Lung (tissue), 12 donors: ENCODE measurements around the gene PCDH9. TPM values are rescaled to one million over a fixed set of nuclear protein-coding genes. Genes with fewer than 3 reads are reported as not detected.

Experiments
- ATAC-seq: fragments of 200-7000 bp; cut with Tn5 transposase; one replicate; pipeline ENCODE4 v1.9.1; 2020; ENCODE audit warnings: moderate number of reproducible peaks; ENCODE audit not compliant: insufficient read depth, low FRiP score
- DNase-seq, 3 donors: peaks; one replicate each; pipeline ENCODE4 v3.0.0-alpha.2; 2013 to 2017
- H3K27ac ChIP-seq, 2 donors: one replicate each; pipeline ENCODE4 v1.5.1; 2013; ENCODE audit warnings: mild to moderate bottlenecking in 2 of 2, moderate library complexity in 2 of 2, control low read depth in 1 of 2, inconsistent platforms in 1 of 2, low read depth in 1 of 2, low read length in 1 of 2
- H3K27me3 ChIP-seq, 3 donors: one replicate each; pipeline ENCODE4 v1.5.1; 2013; ENCODE audit warnings: low read length in 2 of 3; ENCODE audit not compliant: control insufficient read depth in 3 of 3, insufficient read depth in 3 of 3
- H3K36me3 ChIP-seq, 4 donors: one replicate each; pipeline ENCODE4 v1.5.1; 2013; ENCODE audit warnings: low read length in 4 of 4, mild to moderate bottlenecking in 1 of 4, moderate library complexity in 1 of 4; ENCODE audit not compliant: control insufficient read depth in 4 of 4, insufficient read depth in 4 of 4
- H3K4me1 ChIP-seq, 5 donors: one replicate each; pipeline ENCODE4 v1.5.1; 2013; ENCODE audit warnings: low read length in 5 of 5, mild to moderate bottlenecking in 2 of 5, moderate library complexity in 1 of 5; ENCODE audit not compliant: control insufficient read depth in 5 of 5, insufficient read depth in 5 of 5
- H3K4me3 ChIP-seq: one replicate; pipeline ENCODE4 v1.5.1; 2013; ENCODE audit warnings: mild to moderate bottlenecking, control low read depth, moderate library complexity
- H3K9ac ChIP-seq, 2 donors: one replicate each; pipeline ENCODE4 v1.5.1; 2013; ENCODE audit warnings: low read length in 2 of 2, control low read depth in 1 of 2; ENCODE audit not compliant: insufficient read depth in 1 of 2
- H3K9me3 ChIP-seq, 4 donors: one replicate each; pipeline ENCODE4 v1.5.1; 2013; ENCODE audit warnings: low read length in 3 of 4, mild to moderate bottlenecking in 1 of 4, moderate library complexity in 1 of 4; ENCODE audit not compliant: control insufficient read depth in 4 of 4, insufficient read depth in 3 of 4
- CTCF ChIP-seq: IDR thresholded peaks from 2 replicates; pipeline ENCODE4 v1.5.1; 2012; ENCODE audit warnings: mild to moderate bottlenecking; ENCODE audit errors: control extremely low read depth, extremely low read depth
- WGBS, 2 donors: extraction: QIAGEN DNeasy Blood & Tissue Kit; methylation state at CpG; one replicate each; pipeline ENCODE4 v1.1.7; 2013; 5-methylcytosine and 5-hydroxymethylcytosine counted together
- polyA plus RNA-seq, 2 donors: library from polyadenylated mRNA; stranded (reverse); fragments of 200-250 nt; gene quantifications; one replicate each; pipeline ENCODE4 v1.2.1, GENCODE V29; 2013
- total RNA-seq, 2 donors: library from RNA; depleted of rRNA in 1 of 2; stranded (reverse); fragments of >200 nt in 1 of 2; gene quantifications; one replicate each; pipeline ENCODE4 v1.2.1, GENCODE V29; 2014 to 2021
- donor health status: control.
- donor health status: control.
- donor health status: Bipolar disorder and iron deficiency.
- donor health status: healthy.
- donor health status: DM: yes; HTN: yes; CAD: no.

Gene PCDH9
- total and polyA plus RNA-seq, 4 donors = 0.68 to 22.2 (median 4.1) TPM

GRCh38 chr13:66759919-66760318 lies 470.2 kb downstream of the PCDH9 start:
- ATAC-seq (no peak), DNase-seq (no peak)
- Histone ChIP-seq H3K27me3 (no peaks in the 10 kb centered on the region), H3K4me1 (no peaks in the 10 kb centered on the region), H3K36me3 (no peaks in the 10 kb centered on the region), H3K9ac (no peak overlapping the region), H3K4me3 (no peak overlapping the region), H3K9me3 (peaks cover 0 to 8% (median 8%) of the 10 kb centered on the region in 4 donors), H3K27ac (no peak overlapping the region)
- WGBS, 2 donors = 95 to 96% methylated on average over 1 of the region's 1 CpG
- TF ChIP-seq CTCF = no peak

- no peak overlapping the region for H3K4me3 ChIP-seq
- no peaks in the 10 kb centered on the region for H3K36me3 ChIP-seq
- no peaks in the 10 kb centered on the region for H3K4me1 ChIP-seq
- DNase-seq (no peak), ATAC-seq (no peak)
- H3K9ac ChIP-seq = no peak overlapping the region
- no peak for TF ChIP-seq CTCF
- H3K27ac ChIP-seq = no peak overlapping the region
- no peaks in the 10 kb centered on the region for H3K27me3 ChIP-seq
- WGBS, 2 donors = 82 to 87% methylated on average over 2 of the region's 2 CpGs
- no peaks in the 10 kb centered on the region for H3K9me3 ChIP-seq
Measured at GRCh38 chr13:66751691-66752090, 478.4 kb downstream of the PCDH9 start.

GRCh38 chr13:66748712-66749111 lies 481.4 kb downstream of the PCDH9 start:
- DNase-seq = no peak
- Histone ChIP-seq H3K27me3 (no peaks in the 10 kb centered on the region), H3K9ac (no peak overlapping the region), H3K27ac (no peak overlapping the region), H3K4me1 (no peaks in the 10 kb centered on the region), H3K36me3 (no peaks in the 10 kb centered on the region), H3K9me3 (no peaks in the 10 kb centered on the region), H3K4me3 (no peak overlapping the region)
- TF ChIP-seq CTCF = no peak
- ATAC-seq = peak; percentile 11
- WGBS, 2 donors = 54 to 70% methylated on average over 1 of the region's 1 CpG

- DNase-seq (no peak), ATAC-seq (no peak)
- Histone ChIP-seq H3K9ac (no peak overlapping the region), H3K4me3 (no peak overlapping the region), H3K4me1 (no peaks in the 10 kb centered on the region), H3K9me3 (no peaks in the 10 kb centered on the region), H3K27me3 (no peaks in the 10 kb centered on the region), H3K36me3 (no peaks in the 10 kb centered on the region), H3K27ac (no peak overlapping the region)
- 87 to 88% methylated on average over 4 of the region's 4 CpGs for WGBS, 2 donors
- no peak for TF ChIP-seq CTCF
Measured at GRCh38 chr13:66745307-66745706, 484.8 kb downstream of the PCDH9 start.
